Heart right ventricle (tissue), 16 donors: ENCODE results near the gene INAVA. TPM values are rescaled to one million over a fixed set of nuclear protein-coding genes. Genes with fewer than 3 reads are reported as not detected.
"Not testable (repeated sequence)": the region's sequence is repeated elsewhere in the genome, so short reads cannot be mapped to it uniquely, and the experiment has no call there.

Source experiments
- ATAC-seq, 8 donors: fragments of 200-7000 bp; cut with Tn5 transposase; one replicate each; pipeline ENCODE4 v1.9.1; 2020; ENCODE audit warnings: mild to moderate bottlenecking in 8 of 8, moderate library complexity in 8 of 8, moderate number of reproducible peaks in 1 of 8
- DNase-seq, 2 donors: peaks; one replicate each; pipeline ENCODE4 v3.0.0-alpha.2; 2020
- H3K27ac ChIP-seq, 10 donors: fragments of 200-600 bp; sonication (generic) in 2 of 10; one replicate each; pipeline versions ENCODE4 v1.5.0 to v1.8.0; 2020 to 2022; ENCODE audit warnings: mild to moderate bottlenecking in 3 of 10
- H3K27me3 ChIP-seq, 7 donors: fragments of 200-600 bp; one replicate each; pipeline ENCODE4 v1.8.0; 2021 to 2022; ENCODE audit warnings: mild to moderate bottlenecking in 2 of 7
- H3K36me3 ChIP-seq, 9 donors: fragments of 200-600 bp; sonication (generic) in 1 of 9; one replicate each; pipeline versions ENCODE4 v1.5.0 to v1.8.0; 2020 to 2022; ENCODE audit warnings: mild to moderate bottlenecking in 2 of 9
- H3K4me1 ChIP-seq, 9 donors: fragments of 200-600 bp; sonication (generic) in 1 of 9; one replicate each; pipeline versions ENCODE4 v1.5.0 to v1.8.0; 2020 to 2022; ENCODE audit warnings: mild to moderate bottlenecking in 4 of 9
- H3K4me3 ChIP-seq, 10 donors: fragments of 200-600 bp; sonication (generic) in 2 of 10; one replicate each; pipeline versions ENCODE4 v1.5.0 to v1.8.0; 2020 to 2022; ENCODE audit warnings: mild to moderate bottlenecking in 7 of 10, moderate library complexity in 2 of 10
- H3K9me3 ChIP-seq, 11 donors: fragments of 200-600 bp in 10 of 11; sonication (generic) in 2 of 11; one replicate each; pipeline versions ENCODE4 v1.5.0 to v1.8.0; 2013 to 2022; ENCODE audit warnings: mild to moderate bottlenecking in 2 of 11, control low read depth in 1 of 11, moderate library complexity in 1 of 11
- CTCF ChIP-seq, 9 donors: fragments of 200-600 bp; sonication (generic) in 2 of 9; IDR thresholded peaks; one replicate each; pipeline versions ENCODE4 v1.5.0 to v1.8.0; 2021 to 2022; ENCODE audit warnings: antibody characterized with exemption in 9 of 9, mild to moderate bottlenecking in 5 of 9, moderate library complexity in 1 of 9
- WGBS, 2 donors: extraction: QIAGEN DNeasy Blood & Tissue Kit; methylation state at CpG; one replicate each; pipeline ENCODE4 v1.1.7; 2013; ENCODE audit warnings: inconsistent platforms in 1 of 2; 5-methylcytosine and 5-hydroxymethylcytosine counted together
- intact Hi-C, 10 donors: fragments of 100-400 bp; cut with DNase I; formaldehyde crosslinking; loops; one replicate each; pipeline versions ENCODE4 v1.11.1 to v1.14.2; 2022
- polyA plus RNA-seq, 2 donors: library from polyadenylated mRNA; stranded (reverse); fragments of 200-250 nt; gene quantifications; one replicate each; pipeline ENCODE4 v1.2.3, GENCODE V29; 2013
- total RNA-seq, 10 donors: library from RNA; stranded (reverse); fragmentation: NEBNext Ultra II Directional in 3 of 10; extraction: Animal tissue kit (Norgen Biotek cat#: 25700) in 3 of 10; gene quantifications; one replicate each; pipeline versions ENCODE4 v1.2.1 to v1.2.4, GENCODE V29; 2021 to 2023
- donor health status: Arrhythmogenic right ventricular cardiomyopathy.
- donor health status: ischemic (EF 13 %, LVEDD 7.1; RV severe dilation, severe dysfunction).
- donor health status: healthy with polysubstance abuse.
- donor health status: DM: no; HTN: yes; CAD: no.
- donor health status: DM: no; HTN: no; CAD: no.
- donor health status: ischemic (EF 25% LVEDD 6.9; RV normal size, moderate dysfunction).
- donor health status: ischemic (EF 25% LVEDD 5.7; RV mildly dilated, moderate dysfunction).
- donor health status: healthy.
- donor health status: DM: yes; HTN: yes; CAD: no.
- donor health status: Ischemic cardiomyopathy.
- donor health status: ischemic (EF 35%, LVEDD 5.7; RV mildly dilated, moderate dysfunction).
- donor health status: nonischemic (EF 11% LVEDD 7.7; RV severe dilation, severe dysfunction).
- donor health status: DM: yes; HTN: yes; CAD: no.
- donor health status: PGD.
- donor health status: ischemic (EF 29% LVEDD 5.4; RV normal size, mild dysfunction).
- donor health status: nonischemic (EF 23%, LVEDD 6.1; RV moderate dilation, normal function).

INAVA gene
- total and polyA plus RNA-seq, 12 donors, result 0.01 to 0.29 (median 0.11) TPM; not detected in 7

GRCh38 chr1:200960236-200960947 lies 65.7 kb downstream of the INAVA start:
- no peak for TF ChIP-seq CTCF (IDR thresholded peaks at IDR 0.05)
- no peak overlapping the region for H3K4me3 ChIP-seq
- no peak for ATAC-seq
- H3K4me1 ChIP-seq, result no peaks in the 10 kb centered on the region
- DNase-seq, result no peak
- peaks cover 0 to 25% (median 0%) of the 10 kb centered on the region in 7 donors for H3K27me3 ChIP-seq
- no peaks in the 10 kb centered on the region for H3K36me3 ChIP-seq
- H3K27ac ChIP-seq, result no peak overlapping the region
- intact Hi-C loops, result no loop called here
- no peaks in the 10 kb centered on the region for H3K9me3 ChIP-seq
- 70 to 77% methylated on average over 9 of the region's 9 CpGs for WGBS, 2 donors

- 90 to 94% methylated on average over 4 of the region's 4 CpGs for WGBS, 2 donors
- DNase-seq, result no peak
- TF ChIP-seq CTCF (IDR thresholded peaks at IDR 0.05), result no peak
- no peaks in the 10 kb centered on the region for H3K4me1 ChIP-seq
- H3K4me3 ChIP-seq, result no peak overlapping the region
- peaks cover 0 to 25% (median 0%) of the 10 kb centered on the region in 7 donors for H3K27me3 ChIP-seq
- no peaks in the 10 kb centered on the region for H3K9me3 ChIP-seq
- no peaks in the 10 kb centered on the region for H3K36me3 ChIP-seq
- ATAC-seq, result no peak
- intact Hi-C loops, result no loop called here
- no peak overlapping the region for H3K27ac ChIP-seq
Observed at GRCh38 chr1:200960948-200961340, 66.2 kb downstream of the INAVA start.

GRCh38 chr1:200962151-200962550 lies 67.5 kb downstream of the INAVA start:
- DNase-seq, intact Hi-C loops, H3K9me3 ChIP-seq, H3K36me3 ChIP-seq, H3K27ac ChIP-seq, ATAC-seq, H3K4me3 ChIP-seq, H3K4me1 ChIP-seq: not testable (repeated sequence)
- peaks cover 0 to 19% (median 0%) of the 10 kb centered on the region in 7 donors for H3K27me3 ChIP-seq
- WGBS, 2 donors, result 95 to 96% methylated on average over 11 of the region's 11 CpGs

GRCh38 chr1:200962631-200963030 lies 67.9 kb downstream of the INAVA start:
- no peak overlapping the region for H3K27ac ChIP-seq
- no peaks in the 10 kb centered on the region for H3K4me1 ChIP-seq
- DNase-seq (no peak), ATAC-seq (no peak)
- TF ChIP-seq CTCF (IDR thresholded peaks at IDR 0.05), result no peak
- peaks cover 0 to 17% (median 0%) of the 10 kb centered on the region in 7 donors for H3K27me3 ChIP-seq
- no peak overlapping the region for H3K4me3 ChIP-seq
- H3K9me3 ChIP-seq, result no peaks in the 10 kb centered on the region
- WGBS, 2 donors, result 72 to 90% methylated on average over 4 of the region's 4 CpGs
- intact Hi-C loops, result no loop called here
- H3K36me3 ChIP-seq, result no peaks in the 10 kb centered on the region

- Histone ChIP-seq H3K4me3 (no peak overlapping the region), H3K27ac (no peak overlapping the region), H3K9me3 (no peaks in the 10 kb centered on the region), H3K4me1 (no peaks in the 10 kb centered on the region), H3K36me3 (no peaks in the 10 kb centered on the region), H3K27me3 (peaks cover 0 to 15% (median 0%) of the 10 kb centered on the region in 7 donors)
- no peak for DNase-seq
- WGBS, 2 donors, result 90 to 92% methylated on average over 2 of the region's 2 CpGs
- intact Hi-C loops, result no loop called here
- ATAC-seq, result no peak
- TF ChIP-seq CTCF (IDR thresholded peaks at IDR 0.05), result no peak
Observed at GRCh38 chr1:200963076-200963475, 68.4 kb downstream of the INAVA start.

GRCh38 chr1:200963888-200964287 lies 69.2 kb downstream of the INAVA start:
- H3K36me3 ChIP-seq, intact Hi-C loops, DNase-seq, H3K4me3 ChIP-seq, ATAC-seq, H3K27ac ChIP-seq, H3K9me3 ChIP-seq, H3K4me1 ChIP-seq: not testable (repeated sequence)
- H3K27me3 ChIP-seq, result peaks cover 0 to 15% (median 0%) of the 10 kb centered on the region in 7 donors
- WGBS, 2 donors, result 87 to 88% methylated on average over 11 of the region's 11 CpGs
